Mammary epithelial cell (primary cell): ENCODE measurements around the gene ARHGAP15.

Experiments
- CTCF ChIP-seq, 2 donors: IDR thresholded peaks in 1 of 2; conservative IDR thresholded peaks in 1 of 2; 2 replicates each; pipeline ENCODE4 v1.5.1; 2011 to 2012; ENCODE audit warnings: inconsistent platforms in 2 of 2, low read length in 2 of 2, mild to moderate bottlenecking in 2 of 2, control low read depth in 1 of 2, low read depth in 1 of 2; ENCODE audit not compliant: insufficient read depth in 1 of 2; ENCODE audit errors: extremely low read depth in 1 of 2
- EZH2 ChIP-seq: IDR thresholded peaks from 2 replicates; pipeline ENCODE4 v1.6.1; 2012; ENCODE audit warnings: low read length, inconsistent platforms, borderline replicate concordance

- no peak for TF ChIP-seq CTCF (conservative IDR thresholded peaks at IDR 0.05 in 1 of 2, IDR thresholded peaks at IDR 0.05 in 1 of 2; ENCODE audit: extremely low read depth in 1 of 2, insufficient read depth in 1 of 2, low read depth in 1 of 2, low read length in 2 of 2)
- TF ChIP-seq EZH2: no peak
These were observed 207.5 kb downstream of the ARHGAP15 start for GRCh38 chr2:143336719-143337210.
